B cell (primary cell): Measurements from ENCODE around the gene RTN4RL1. TPM values are rescaled to one million over a fixed set of nuclear protein-coding genes. Genes with fewer than 3 reads are reported as not detected.

Experiments used
- ATAC-seq: fragments of 200-7000 bp; cut with Tn5 transposase; one replicate; pipeline ENCODE4 v1.10.0; 2021; ENCODE audit warnings: low read depth, mild to moderate bottlenecking, moderate number of reproducible peaks, moderate library complexity
- CTCF ChIA-PET: fragments of 350-600 bp; sonication (Branson Sonifier 250); formaldehyde crosslinking; loops from one replicate; lab custom pipeline; 2021; ENCODE audit warnings: antibody characterized with exemption, inconsistent platforms; lab: Charles Lee
- POLR2A ChIA-PET: fragments of 350-600 bp; sonication (Branson Sonifier 250); formaldehyde crosslinking; loops from one replicate; lab custom pipeline; 2021; ENCODE audit warnings: antibody characterized with exemption; lab: Charles Lee
- DNase-seq: peaks from one replicate; pipeline ENCODE4 v3.0.0; 2013
- H2AFZ ChIP-seq: 2 replicates; pipeline ENCODE4 v1.6.1; 2012; ENCODE audit warnings: mild to moderate bottlenecking, low read depth, low read length; ENCODE audit not compliant: insufficient read depth, poor library complexity, severe bottlenecking
- H3K27ac ChIP-seq, 2 donors: 1 replicate in 1 of 2; 2 replicates in 1 of 2; pipeline ENCODE4 v1.5.1; 2012 to 2013; ENCODE audit warnings: low read length in 2 of 2, mild to moderate bottlenecking in 2 of 2, moderate library complexity in 1 of 2
- H3K27me3 ChIP-seq, 4 experiments: fragments of 200-600 bp in 1 of 4; sonication (generic) in 1 of 4; replicated peaks in 1 of 4; 1 replicate in 2 of 4; 2 replicates in 2 of 4; pipeline versions ENCODE4 v1.6.1 to v1.7.0; 2013 to 2016; ENCODE audit warnings: low read length in 3 of 4, mild to moderate bottlenecking in 2 of 4, mixed read lengths in 1 of 4, moderate library complexity in 1 of 4; ENCODE audit not compliant: insufficient read depth in 4 of 4, control insufficient read depth in 3 of 4; ENCODE audit errors: control extremely low read depth in 1 of 4
- H3K36me3 ChIP-seq, 2 experiments: replicated peaks in 1 of 2; 1 replicate in 1 of 2; 2 replicates in 1 of 2; pipeline versions ENCODE4 v1.6.1 to v1.7.1; 2013; ENCODE audit warnings: low read length in 1 of 2; ENCODE audit not compliant: insufficient read depth in 2 of 2, control insufficient read depth in 1 of 2; ENCODE audit errors: control extremely low read depth in 1 of 2, extremely low read depth in 1 of 2
- H3K4me1 ChIP-seq, 2 donors: fragments of 200-600 bp in 1 of 2; sonication (generic) in 1 of 2; 1 replicate in 1 of 2; 2 replicates in 1 of 2; pipeline versions ENCODE4 v1.5.1 to v1.6.1; 2013 to 2017; ENCODE audit warnings: low read length in 2 of 2; ENCODE audit not compliant: control insufficient read depth in 2 of 2, insufficient read depth in 2 of 2
- H3K4me2 ChIP-seq: replicated peaks from 2 replicates; pipeline ENCODE3; 2012; ENCODE audit warnings: mild to moderate bottlenecking, low read depth, low read length; ENCODE audit not compliant: poor library complexity, severe bottlenecking
- H3K4me3 ChIP-seq, 5 experiments: fragments of 200-600 bp in 1 of 5; sonication (generic) in 1 of 5; 1 replicate in 3 of 5; 2 replicates in 2 of 5; pipeline versions ENCODE4 v1.5.1 to v1.7.0; 2011 to 2016; ENCODE audit warnings: low read length in 4 of 5, mild to moderate bottlenecking in 4 of 5, low read depth in 2 of 5, control low read depth in 1 of 5, moderate library complexity in 1 of 5; ENCODE audit not compliant: insufficient read depth in 1 of 5; ENCODE audit errors: control extremely low read depth in 1 of 5, extremely low read depth in 1 of 5
- H3K79me2 ChIP-seq: fragments of 200-600 bp; sonication (generic); one replicate; pipeline ENCODE4 v1.6.0; 2016; ENCODE audit warnings: low read length; ENCODE audit not compliant: control insufficient read depth, insufficient read depth
- H3K9ac ChIP-seq: fragments of 200-600 bp; sonication (generic); 2 replicates; pipeline ENCODE4 v1.6.1; 2017; ENCODE audit warnings: mild to moderate bottlenecking, low read length, moderate library complexity
- H3K9me3 ChIP-seq, 3 donors: one replicate each; pipeline versions ENCODE4 v1.6.1 to v1.7.1; 2013; ENCODE audit warnings: low read length in 2 of 3; ENCODE audit not compliant: control insufficient read depth in 2 of 3, insufficient read depth in 1 of 3; ENCODE audit errors: control extremely low read depth in 1 of 3
- H4K20me1 ChIP-seq: 2 replicates; pipeline ENCODE4 v1.6.0; 2012; ENCODE audit warnings: mild to moderate bottlenecking, low read length; ENCODE audit not compliant: insufficient read depth, control insufficient read depth, poor library complexity, severe bottlenecking
- H3K27ac Mint-ChIP-seq: one replicate; pipeline ENCODE4 v1.8.0; 2021; ENCODE audit warnings: mixed read lengths
- H3K27me3 Mint-ChIP-seq: one replicate; pipeline ENCODE4 v1.8.0; 2021; ENCODE audit warnings: mixed read lengths
- H3K4me1 Mint-ChIP-seq: one replicate; pipeline ENCODE4 v1.8.0; 2021; ENCODE audit warnings: mixed read lengths
- H3K4me3 Mint-ChIP-seq: one replicate; pipeline ENCODE4 v1.8.0; 2021; ENCODE audit warnings: mixed read lengths
- H3K9me3 Mint-ChIP-seq: one replicate; pipeline ENCODE4 v1.8.0; 2022; ENCODE audit warnings: mixed read lengths; ENCODE audit not compliant: insufficient read depth
- EZH2 ChIP-seq: IDR thresholded peaks from 2 replicates; pipeline ENCODE4 v1.6.1; 2012; ENCODE audit warnings: borderline replicate concordance, low read depth, mild to moderate bottlenecking, moderate library complexity, low read length; ENCODE audit not compliant: insufficient read depth, poor library complexity, severe bottlenecking
- WGBS: methylation state at CpG from one replicate; pipeline ENCODE4 v1.1.5; 2013; ENCODE audit warnings: missing lambda C conversion rate; ENCODE audit not compliant: insufficient coverage; 5-methylcytosine and 5-hydroxymethylcytosine counted together
- intact Hi-C: fragments of 100-400 bp; cut with micrococcal nuclease; formaldehyde crosslinking; loops from one replicate; pipeline ENCODE4 v1.10.0; 2022
- polyA plus RNA-seq: library from polyadenylated mRNA; depleted of rRNA; stranded (reverse); fragments of >200 nt; gene quantifications from 2 replicates; pipeline ENCODE4 v1.2.3, GENCODE V29; 2012
- total RNA-seq, 2 donors: library from RNA; stranded (reverse); fragments of 120-200 nt in 1 of 2; gene quantifications; 1 replicate in 1 of 2; 2 replicates in 1 of 2; pipeline versions ENCODE4 v1.2.3 to v1.2.4, GENCODE V29; 2013 to 2022
- TF ChIP-seq, protein P1 (sequence below): fragments of 200-600 bp; IDR thresholded peaks from one replicate; pipeline ENCODE4 v1.8.0; 2022; ENCODE audit warnings: antibody characterized with exemption, mild to moderate bottlenecking

The RTN4RL1 gene
- total and polyA plus RNA-seq, 2 donors (not counting 1 experiment from before 2014, with no cell fraction given) = 0.03 to 0.07 TPM

GRCh38 chr17:2074919-2075318, 49.8 kb upstream of the RTN4RL1 start:
- no peaks in the 10 kb centered on the region for H3K79me2 ChIP-seq
- H4K20me1 ChIP-seq = no peaks in the 10 kb centered on the region
- no peaks in the 10 kb centered on the region for H3K9me3 ChIP-seq
- CTCF ChIA-PET = interaction anchor here (1.0 to 1.3 kb wide), 2 partner anchors 14 to 170 kb away, joined by 3 to 4 read pairs; no protein-coding TSS in a partner anchor
- no peak overlapping the region for H3K27ac ChIP-seq
- ATAC-seq = no peak
- POLR2A ChIA-PET = interaction anchor here (1.0 kb wide), 1 partner anchor 13 kb away, joined by 3 read pairs; no protein-coding TSS in a partner anchor
- no peak overlapping the region for H3K4me3 ChIP-seq
- H3K4me1 ChIP-seq = peaks cover 12 to 29% of the 10 kb centered on the region in 2 donors
- H3K9ac ChIP-seq = no peak overlapping the region
- intact Hi-C loops = no loop called here
- Mint-ChIP-seq H3K27ac (no peak overlapping the region), H3K9me3 (no peaks in the 10 kb centered on the region), H3K4me1 (peaks cover 22% of the 10 kb centered on the region), H3K27me3 (no peaks in the 10 kb centered on the region), H3K4me3 (no peak overlapping the region)
- H3K36me3 ChIP-seq = peaks cover 2 to 11% of the 10 kb centered on the region in 2 experiments
- no peaks in the 10 kb centered on the region for H3K27me3 ChIP-seq
- no peak for TF ChIP-seq EZH2
- TF ChIP-seq, protein P1, sequence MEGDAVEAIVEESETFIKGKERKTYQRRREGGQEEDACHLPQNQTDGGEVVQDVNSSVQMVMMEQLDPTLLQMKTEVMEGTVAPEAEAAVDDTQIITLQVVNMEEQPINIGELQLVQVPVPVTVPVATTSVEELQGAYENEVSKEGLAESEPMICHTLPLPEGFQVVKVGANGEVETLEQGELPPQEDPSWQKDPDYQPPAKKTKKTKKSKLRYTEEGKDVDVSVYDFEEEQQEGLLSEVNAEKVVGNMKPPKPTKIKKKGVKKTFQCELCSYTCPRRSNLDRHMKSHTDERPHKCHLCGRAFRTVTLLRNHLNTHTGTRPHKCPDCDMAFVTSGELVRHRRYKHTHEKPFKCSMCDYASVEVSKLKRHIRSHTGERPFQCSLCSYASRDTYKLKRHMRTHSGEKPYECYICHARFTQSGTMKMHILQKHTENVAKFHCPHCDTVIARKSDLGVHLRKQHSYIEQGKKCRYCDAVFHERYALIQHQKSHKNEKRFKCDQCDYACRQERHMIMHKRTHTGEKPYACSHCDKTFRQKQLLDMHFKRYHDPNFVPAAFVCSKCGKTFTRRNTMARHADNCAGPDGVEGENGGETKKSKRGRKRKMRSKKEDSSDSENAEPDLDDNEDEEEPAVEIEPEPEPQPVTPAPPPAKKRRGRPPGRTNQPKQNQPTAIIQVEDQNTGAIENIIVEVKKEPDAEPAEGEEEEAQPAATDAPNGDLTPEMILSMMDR = no peak
- no peak overlapping the region for H2AFZ ChIP-seq
- 84% methylated on average over 7 of the region's 10 CpGs for WGBS
- DNase-seq = no peak
- no peak overlapping the region for H3K4me2 ChIP-seq

- no peak overlapping the region for H3K27ac ChIP-seq
- WGBS = 88% methylated on average over 27 of the region's 31 CpGs
- H3K9ac ChIP-seq = no peak overlapping the region
- peaks cover 25% of the 10 kb centered on the region for H3K4me1 Mint-ChIP-seq
- no peak overlapping the region for H3K4me3 ChIP-seq
- no peak overlapping the region for H3K4me3 Mint-ChIP-seq
- intact Hi-C loops = no loop called here
- H4K20me1 ChIP-seq = no peaks in the 10 kb centered on the region
- H3K36me3 ChIP-seq = peaks cover 2 to 9% of the 10 kb centered on the region in 2 experiments
- no peak overlapping the region for H3K4me2 ChIP-seq
- H3K4me1 ChIP-seq = peaks cover 12 to 31% of the 10 kb centered on the region in 2 donors
- no peak for TF ChIP-seq EZH2
- TF ChIP-seq, protein P1 = no peak
- ATAC-seq = no peak
- H3K9me3 Mint-ChIP-seq = no peaks in the 10 kb centered on the region
- H2AFZ ChIP-seq = no peak overlapping the region
- no peaks in the 10 kb centered on the region for H3K27me3 Mint-ChIP-seq
- no peak for DNase-seq
- ChIA-PET POLR2A (no interaction called here), CTCF (interaction anchor here (0.6 to 5.4 kb wide), 4 partner anchors 12 to 1069 kb away, joined by 4 to 28 read pairs (median 14); partner anchors contain the start of gene HIC1)
- no peaks in the 10 kb centered on the region for H3K27me3 ChIP-seq
- H3K27ac Mint-ChIP-seq = no peak overlapping the region
- no peaks in the 10 kb centered on the region for H3K9me3 ChIP-seq
- H3K79me2 ChIP-seq = no peaks in the 10 kb centered on the region
Observed at GRCh38 chr17:2071455-2072281, 46.5 kb upstream of the RTN4RL1 start.
